ENCODE data around the gene ALDH1A2.

GRCh38 chr15:58043192-58043903, 22.2 kb downstream of the ALDH1A2 start:
- TF ChIP-seq SUZ12 (IDR thresholded peaks at IDR 0.05; ENCODE audit: extremely low read depth, insufficient read depth, insufficient read length) = no peak
- no peak for TF ChIP-seq YY1 (IDR thresholded peaks at IDR 0.05; ENCODE audit: insufficient read depth, insufficient read length)
- no peak for TF ChIP-seq ZNF274 (IDR thresholded peaks at IDR 0.05; ENCODE audit: low read depth, low read length)
